Activated T-cell treated with anti-CD3 and anti-CD28 coated beads, Interleukin-2, amount 50 U/mL, for 24 hours (primary cell): ENCODE measurements around the gene HELZ.
A peak's percentile ranks its signal among the peaks of the same experiment; 100 is the strongest.
"Not testable (repeated sequence)": the region's sequence is repeated elsewhere in the genome, so short reads cannot be mapped to it uniquely, and the experiment has no call there.

Source experiments
- DNase-seq: peaks from one replicate; pipeline ENCODE4 v3.0.0-alpha.2; 2020
- H3K27ac Mint-ChIP-seq: 2 replicates; pipeline ENCODE4 v1.8.0; 2020; ENCODE audit warnings: mild to moderate bottlenecking, mixed read lengths
- H3K27me3 Mint-ChIP-seq: 2 replicates; pipeline ENCODE4 v1.8.0; 2020; ENCODE audit warnings: mixed read lengths
- H3K36me3 Mint-ChIP-seq: 2 replicates; pipeline ENCODE4 v1.8.0; 2020; ENCODE audit warnings: low read depth, mixed read lengths
- H3K4me1 Mint-ChIP-seq: 2 replicates; pipeline ENCODE4 v1.8.0; 2020; ENCODE audit warnings: low read depth, mixed read lengths
- H3K4me3 Mint-ChIP-seq: 2 replicates; pipeline ENCODE4 v1.8.0; 2020; ENCODE audit warnings: mild to moderate bottlenecking, moderate library complexity, mixed read lengths
- H3K9me3 Mint-ChIP-seq: 2 replicates; pipeline ENCODE4 v1.8.0; 2020; ENCODE audit warnings: mixed read lengths

HELZ gene

GRCh38 chr17:67198131-67198530 lies 46.9 kb downstream of the HELZ start:
- Mint-ChIP-seq H3K9me3 (peaks cover 10% of the 10 kb centered on the region), H3K36me3 (peaks cover 87% of the 10 kb centered on the region), H3K27ac (no peak overlapping the region), H3K4me1 (peaks cover 21% of the 10 kb centered on the region), H3K27me3 (no peaks in the 10 kb centered on the region), H3K4me3 (no peak overlapping the region)
- DNase-seq = no peak

GRCh38 chr17:67197023-67197422 lies 48.0 kb downstream of the HELZ start:
- H3K4me3 Mint-ChIP-seq, H3K27me3 Mint-ChIP-seq, DNase-seq: not testable (repeated sequence)
- peaks cover 81% of the 10 kb centered on the region for H3K36me3 Mint-ChIP-seq
- peak overlapping the region; percentile 39 for H3K27ac Mint-ChIP-seq
- peaks cover 10% of the 10 kb centered on the region for H3K9me3 Mint-ChIP-seq
- peaks cover 22% of the 10 kb centered on the region for H3K4me1 Mint-ChIP-seq

- no peak for DNase-seq
- H3K36me3 Mint-ChIP-seq = peaks cover 79% of the 10 kb centered on the region
- peaks cover 10% of the 10 kb centered on the region for H3K9me3 Mint-ChIP-seq
- H3K27ac Mint-ChIP-seq = no peak overlapping the region
- no peaks in the 10 kb centered on the region for H3K27me3 Mint-ChIP-seq
- no peak overlapping the region for H3K4me3 Mint-ChIP-seq
- peaks cover 22% of the 10 kb centered on the region for H3K4me1 Mint-ChIP-seq
Measured at GRCh38 chr17:67196422-67196821, 48.6 kb downstream of the HELZ start.

GRCh38 chr17:67194134-67194533 lies 50.9 kb downstream of the HELZ start:
- Mint-ChIP-seq H3K9me3 (peaks cover 10% of the 10 kb centered on the region), H3K27me3 (no peaks in the 10 kb centered on the region), H3K36me3 (peaks cover 73% of the 10 kb centered on the region), H3K27ac (no peak overlapping the region), H3K4me1 (peaks cover 26% of the 10 kb centered on the region), H3K4me3 (no peak overlapping the region)
- DNase-seq = no peak

- Mint-ChIP-seq H3K9me3 (no peaks in the 10 kb centered on the region), H3K36me3 (peaks cover 57% of the 10 kb centered on the region)
Measured at GRCh38 chr17:67187927-67188326, 57.1 kb downstream of the HELZ start.

GRCh38 chr17:67186782-67187181 lies 58.2 kb downstream of the HELZ start:
- H3K27ac Mint-ChIP-seq = no peak overlapping the region
- H3K36me3 Mint-ChIP-seq = peaks cover 65% of the 10 kb centered on the region
- peaks cover 15% of the 10 kb centered on the region for H3K4me1 Mint-ChIP-seq
- no peak overlapping the region for H3K4me3 Mint-ChIP-seq
- no peaks in the 10 kb centered on the region for H3K27me3 Mint-ChIP-seq
- no peak for DNase-seq
- H3K9me3 Mint-ChIP-seq = no peaks in the 10 kb centered on the region

More at GRCh38 chr17:67187927-67188326, 57.1 kb downstream of the HELZ start:
- Mint-ChIP-seq H3K27me3 (no peaks in the 10 kb centered on the region), H3K4me1 (peaks cover 16% of the 10 kb centered on the region), H3K4me3 (no peak overlapping the region), H3K27ac (no peak overlapping the region)
- DNase-seq = no peak

- no peak for DNase-seq
- no peak overlapping the region for H3K4me3 Mint-ChIP-seq
- peaks cover 6% of the 10 kb centered on the region for H3K4me1 Mint-ChIP-seq
- no peaks in the 10 kb centered on the region for H3K27me3 Mint-ChIP-seq
- no peaks in the 10 kb centered on the region for H3K9me3 Mint-ChIP-seq
- H3K36me3 Mint-ChIP-seq = peaks cover 61% of the 10 kb centered on the region
- H3K27ac Mint-ChIP-seq = no peak overlapping the region
Measured at GRCh38 chr17:67183531-67183930, 61.5 kb downstream of the HELZ start.

- Mint-ChIP-seq H3K9me3 (no peaks in the 10 kb centered on the region), H3K4me3 (no peak overlapping the region), H3K27me3 (no peaks in the 10 kb centered on the region), H3K27ac (no peak overlapping the region), H3K4me1 (no peaks in the 10 kb centered on the region), H3K36me3 (peaks cover 63% of the 10 kb centered on the region)
- DNase-seq = no peak
Measured at GRCh38 chr17:67181825-67182224, 63.2 kb downstream of the HELZ start.

- no peak for DNase-seq
- Mint-ChIP-seq H3K4me3 (no peak overlapping the region), H3K27me3 (no peaks in the 10 kb centered on the region), H3K9me3 (no peaks in the 10 kb centered on the region), H3K36me3 (peaks cover 72% of the 10 kb centered on the region), H3K27ac (no peak overlapping the region), H3K4me1 (no peaks in the 10 kb centered on the region)
Measured at GRCh38 chr17:67180275-67180674, 64.7 kb downstream of the HELZ start.

- H3K36me3 Mint-ChIP-seq = peaks cover 74% of the 10 kb centered on the region
Measured at GRCh38 chr17:67178555-67178954, 66.4 kb downstream of the HELZ start.

GRCh38 chr17:67177732-67178131 lies 67.3 kb downstream of the HELZ start:
- Mint-ChIP-seq H3K36me3 (peaks cover 76% of the 10 kb centered on the region), H3K4me3 (no peak overlapping the region), H3K27ac (no peak overlapping the region), H3K27me3 (no peaks in the 10 kb centered on the region), H3K9me3 (no peaks in the 10 kb centered on the region), H3K4me1 (no peaks in the 10 kb centered on the region)
- DNase-seq = no peak

More at GRCh38 chr17:67178555-67178954, 66.4 kb downstream of the HELZ start:
- Mint-ChIP-seq H3K4me3 (no peak overlapping the region), H3K4me1 (no peaks in the 10 kb centered on the region), H3K27ac (no peak overlapping the region), H3K27me3 (no peaks in the 10 kb centered on the region), H3K9me3 (no peaks in the 10 kb centered on the region)
- DNase-seq = no peak

GRCh38 chr17:67174190-67174589 lies 70.8 kb downstream of the HELZ start:
- Mint-ChIP-seq H3K27ac (no peak overlapping the region), H3K27me3 (no peaks in the 10 kb centered on the region), H3K4me3 (no peak overlapping the region), H3K36me3 (peaks cover 73% of the 10 kb centered on the region), H3K4me1 (peaks cover 2% of the 10 kb centered on the region), H3K9me3 (no peaks in the 10 kb centered on the region)
- no peak for DNase-seq

GRCh38 chr17:67171560-67171959 lies 73.4 kb downstream of the HELZ start:
- Mint-ChIP-seq H3K36me3 (peaks cover 70% of the 10 kb centered on the region), H3K27ac (no peak overlapping the region), H3K4me1 (peaks cover 2% of the 10 kb centered on the region), H3K9me3 (no peaks in the 10 kb centered on the region), H3K4me3 (no peak overlapping the region), H3K27me3 (no peaks in the 10 kb centered on the region)
- no peak for DNase-seq

- Mint-ChIP-seq H3K9me3 (no peaks in the 10 kb centered on the region), H3K36me3 (peaks cover 72% of the 10 kb centered on the region), H3K27ac (no peak overlapping the region), H3K4me3 (no peak overlapping the region), H3K27me3 (no peaks in the 10 kb centered on the region), H3K4me1 (peaks cover 2% of the 10 kb centered on the region)
- DNase-seq = no peak
Measured at GRCh38 chr17:67168496-67168895, 76.5 kb downstream of the HELZ start.

- H3K27ac Mint-ChIP-seq = no peak overlapping the region
- H3K4me1 Mint-ChIP-seq = no peaks in the 10 kb centered on the region
- no peaks in the 10 kb centered on the region for H3K9me3 Mint-ChIP-seq
- no peak overlapping the region for H3K4me3 Mint-ChIP-seq
- H3K36me3 Mint-ChIP-seq = peaks cover 82% of the 10 kb centered on the region
- H3K27me3 Mint-ChIP-seq = no peaks in the 10 kb centered on the region
- DNase-seq = no peak
Measured at GRCh38 chr17:67165201-67165600, 79.8 kb downstream of the HELZ start.

- Mint-ChIP-seq H3K9me3 (no peaks in the 10 kb centered on the region), H3K36me3 (peaks cover 84% of the 10 kb centered on the region), H3K27ac (no peak overlapping the region), H3K27me3 (no peaks in the 10 kb centered on the region), H3K4me3 (no peak overlapping the region), H3K4me1 (no peaks in the 10 kb centered on the region)
- DNase-seq = no peak
Measured at GRCh38 chr17:67164302-67164701, 80.7 kb downstream of the HELZ start.
